ENCODE measurements around the gene SCD5. TPM values are rescaled to one million over a fixed set of nuclear protein-coding genes. Genes with fewer than 3 reads are reported as not detected.

Gene SCD5
- total and polyA plus RNA-seq, 2 of the 4 experiments (the other 2 are of a cell fraction) = 12.4 to 13.5 TPM

GRCh38 chr4:82687531-82687930 lies 111.1 kb downstream of the SCD5 start:
- Histone ChIP-seq H3K23ac (ENCODE audit: low read depth, low read length) (no peak overlapping the region), H4K91ac (ENCODE audit: insufficient read depth, low read depth, low read length) (no peak overlapping the region), H4K5ac (ENCODE audit: low read depth, low read length) (no peak overlapping the region), H4K8ac (ENCODE audit: low read depth in 2 of 2, low read length in 2 of 2) (no peak overlapping the region), H2AK9ac (replicated peaks; ENCODE audit: low read depth, low read length, poor library complexity) (no peak overlapping the region), H3K18ac (ENCODE audit: low read depth, low read length) (no peak overlapping the region), H3K27me3 (ENCODE audit: control insufficient read depth, insufficient read depth, low read length) (no peaks in the 10 kb centered on the region), H3K4ac (ENCODE audit: low read depth, low read length) (no peak overlapping the region), H2AK5ac (ENCODE audit: low read depth, low read length) (no peak overlapping the region), H3K9me3 (ENCODE audit: control insufficient read depth, insufficient read depth, low read length) (no peaks in the 10 kb centered on the region), H3K4me2 (ENCODE audit: low read depth, low read length) (no peak overlapping the region), H3K9me1 (ENCODE audit: insufficient read depth, low read length) (no peaks in the 10 kb centered on the region; the same call in 1 of the 2 replicates), H2BK15ac (ENCODE audit: low read depth, low read length) (no peak overlapping the region), H4K20me1 (ENCODE audit: insufficient read depth, low read length) (no peaks in the 10 kb centered on the region), H2BK5ac (ENCODE audit: low read depth, low read length, poor library complexity, severe bottlenecking) (no peak overlapping the region), H2BK120ac (ENCODE audit: low read depth, low read length) (no peak overlapping the region), H3K14ac (replicated peaks; ENCODE audit: low read depth, low read length) (no peak overlapping the region), H3K36me3 (ENCODE audit: control insufficient read depth, insufficient read depth, low read length) (no peaks in the 10 kb centered on the region), H2BK20ac (ENCODE audit: low read depth, low read length) (no peak overlapping the region), H3K79me1 (ENCODE audit: low read depth in 1 of 2, low read length in 2 of 2) (no peaks in the 10 kb centered on the region), H3K9ac (ENCODE audit: low read depth, low read length) (no peak overlapping the region), H2AFZ (replicated peaks; ENCODE audit: low read length, poor library complexity) (no peak overlapping the region), H3K4me1 (ENCODE audit: control insufficient read depth, insufficient read depth, low read length) (no peaks in the 10 kb centered on the region), H3K56ac (ENCODE audit: extremely low read depth, insufficient read depth, low read length) (no peak overlapping the region), H3K4me3 (ENCODE audit: insufficient read depth, low read depth, low read length) (no peak overlapping the region), H3K27ac (ENCODE audit: insufficient read depth, low read length) (no peak overlapping the region)
- POLR2A ChIA-PET (ENCODE audit: unreplicated experiment) = no interaction called here
- CTCF ChIA-PET = interaction anchor here (0.6 kb wide), 1 partner anchor 63 kb away, joined by 3 read pairs; no protein-coding TSS in a partner anchor
- WGBS, 2 experiments (ENCODE audit: extremely low coverage in 2 of 2, insufficient read length in 1 of 2) = no CpG with 5 or more reads among the region's 6 CpGs
- dilution Hi-C loops (cut with HindIII; ENCODE audit: low sequenced_read_pairs, unreplicated experiment) = no loop called here
- TF ChIP-seq MAZ (IDR thresholded peaks at IDR 0.05; ENCODE audit: borderline replicate concordance, low read depth, low read length) (no peak), POLR2A (IDR thresholded peaks at IDR 0.05; ENCODE audit: low read depth, low read length) (no peak), MAFK (IDR thresholded peaks at IDR 0.05; ENCODE audit: low read depth, low read length) (no peak), RFX5 (IDR thresholded peaks at IDR 0.05; ENCODE audit: low read depth, low read length) (no peak), ELK1 (IDR thresholded peaks at IDR 0.05; ENCODE audit: borderline replicate concordance, low read depth, low read length) (no peak), RAD21 (IDR thresholded peaks at IDR 0.05; ENCODE audit: low read length) (no peak), FOS (IDR thresholded peaks at IDR 0.05; ENCODE audit: low read depth, low read length) (no peak), USF2 (IDR thresholded peaks at IDR 0.05; ENCODE audit: low read depth, low read length) (no peak), BHLHE40 (IDR thresholded peaks at IDR 0.05; ENCODE audit: low read depth, low read length) (no peak), NFE2L2 (IDR thresholded peaks at IDR 0.05; ENCODE audit: low read depth, low read length) (no peak), MXI1 (IDR thresholded peaks at IDR 0.05; ENCODE audit: borderline replicate concordance, low read depth, low read length) (no peak), CHD1 (IDR thresholded peaks at IDR 0.05; ENCODE audit: low read depth, low read length) (no peak), CTCF (conservative IDR thresholded peaks at IDR 0.05; ENCODE audit: low read depth, low read length) (no peak), CEBPB (IDR thresholded peaks at IDR 0.05; ENCODE audit: low read depth, low read length) (no peak)
- BruUV-seq (replicated peaks) = no TSS peak
- DNase-seq (no peak), ATAC-seq (ENCODE audit: low read depth) (no peak)
- intact Hi-C loops (cut with micrococcal nuclease) = no loop called here
- in situ Hi-C loops (cut with MboI; ENCODE audit: low sequenced_read_pairs) = no loop called here

Measured in IMR-90 (cell line).